ENCODE measurements around the gene ZBTB24. TPM values are rescaled to one million over a fixed set of nuclear protein-coding genes. Genes with fewer than 3 reads are reported as not detected.

The ZBTB24 gene
- total and polyA plus RNA-seq, 2 donors (not counting 3 experiments of a cell fraction or from before 2014, with no cell fraction given) = 1.9 to 6.2 TPM

DNA sequence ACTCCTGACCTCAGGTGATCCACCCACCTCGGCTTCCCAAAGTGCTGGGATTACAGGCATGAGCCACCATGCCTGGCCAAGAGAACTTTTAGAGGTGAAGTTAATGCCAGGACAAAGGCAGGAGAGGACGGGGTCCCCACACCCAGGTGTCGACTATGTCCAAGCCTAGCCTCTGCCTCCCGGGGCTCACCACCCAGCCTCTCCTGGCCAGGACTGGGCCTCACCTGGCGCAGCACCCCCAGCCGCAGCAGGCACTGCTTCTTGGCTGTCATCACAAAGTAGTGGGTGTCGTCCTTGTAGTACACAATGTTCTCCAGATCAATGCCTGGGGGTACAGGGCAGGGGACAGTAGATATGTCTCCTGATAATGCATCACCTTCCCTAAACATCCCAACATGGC lies 31.6 kb downstream of the ZBTB24 start:
- intact Hi-C loops (cut with micrococcal nuclease) (no loop called here), dilution Hi-C loops (cut with MboI; ENCODE audit: extremely low pct_ligation_motif_present, low sequenced_read_pairs) (no loop called here)
- no TSS peak for BruUV-seq (replicated peaks)
- TF ChIP-seq POLR2A (IDR thresholded peaks at IDR 0.05; ENCODE audit: low read depth, low read length) (no peak), GATA2 (IDR thresholded peaks at IDR 0.05; ENCODE audit: insufficient read depth, insufficient read length, low read depth, low read length) (no peak), JUN (IDR thresholded peaks at IDR 0.05; ENCODE audit: borderline replicate concordance, insufficient read depth, insufficient read length, low read depth) (no peak), MYC (IDR thresholded peaks at IDR 0.05; ENCODE audit: low read depth, low read length) (no peak), MAX (IDR thresholded peaks at IDR 0.05; ENCODE audit: insufficient read depth, insufficient read length) (no peak), FOS (IDR thresholded peaks at IDR 0.05; ENCODE audit: borderline replicate concordance, insufficient read depth, low read length) (no peak), POLR2AphosphoS5 (IDR thresholded peaks at IDR 0.05; ENCODE audit: insufficient read depth, low read depth, low read length) (no peak), EZH2 (IDR thresholded peaks at IDR 0.05; ENCODE audit: borderline replicate concordance, low read depth, low read length, severe bottlenecking) (no peak)
- TF ChIP-seq, protein P1, sequence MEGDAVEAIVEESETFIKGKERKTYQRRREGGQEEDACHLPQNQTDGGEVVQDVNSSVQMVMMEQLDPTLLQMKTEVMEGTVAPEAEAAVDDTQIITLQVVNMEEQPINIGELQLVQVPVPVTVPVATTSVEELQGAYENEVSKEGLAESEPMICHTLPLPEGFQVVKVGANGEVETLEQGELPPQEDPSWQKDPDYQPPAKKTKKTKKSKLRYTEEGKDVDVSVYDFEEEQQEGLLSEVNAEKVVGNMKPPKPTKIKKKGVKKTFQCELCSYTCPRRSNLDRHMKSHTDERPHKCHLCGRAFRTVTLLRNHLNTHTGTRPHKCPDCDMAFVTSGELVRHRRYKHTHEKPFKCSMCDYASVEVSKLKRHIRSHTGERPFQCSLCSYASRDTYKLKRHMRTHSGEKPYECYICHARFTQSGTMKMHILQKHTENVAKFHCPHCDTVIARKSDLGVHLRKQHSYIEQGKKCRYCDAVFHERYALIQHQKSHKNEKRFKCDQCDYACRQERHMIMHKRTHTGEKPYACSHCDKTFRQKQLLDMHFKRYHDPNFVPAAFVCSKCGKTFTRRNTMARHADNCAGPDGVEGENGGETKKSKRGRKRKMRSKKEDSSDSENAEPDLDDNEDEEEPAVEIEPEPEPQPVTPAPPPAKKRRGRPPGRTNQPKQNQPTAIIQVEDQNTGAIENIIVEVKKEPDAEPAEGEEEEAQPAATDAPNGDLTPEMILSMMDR (IDR thresholded peaks at IDR 0.05; ENCODE audit: extremely low read depth in 1 of 2, insufficient read depth in 1 of 2, low read depth in 1 of 2, low read length in 2 of 2) = no peak
- FAIRE-seq (no peak), DNase-seq (ENCODE audit: low read depth, low spot score) (no peak)
- H3K36me3 ChIP-seq (ENCODE audit: control insufficient read depth in 2 of 2, extremely low read depth in 1 of 2, insufficient read depth in 2 of 2, low read length in 2 of 2) = peaks cover 0 to 2% of the 10 kb centered on the region in 2 experiments
- CTCF ChIA-PET = no interaction called here
- H3K4me2 ChIP-seq (ENCODE audit: insufficient read depth, low read length) = no peak overlapping the region
- H2AFZ ChIP-seq (ENCODE audit: low read depth, low read length) = no peak overlapping the region
- H4K20me1 ChIP-seq (replicated peaks; ENCODE audit: control insufficient read depth, extremely low read depth, insufficient read depth, low read length) = no peaks in the 10 kb centered on the region
- H3K9me3 ChIP-seq (replicated peaks; ENCODE audit: control insufficient read depth, insufficient read depth, low read length) = no peaks in the 10 kb centered on the region
- no peaks in the 10 kb centered on the region for H3K27me3 ChIP-seq (ENCODE audit: control insufficient read depth in 2 of 2, insufficient read depth in 2 of 2, low read length in 2 of 2)
- H3K9ac ChIP-seq (replicated peaks; ENCODE audit: extremely low read depth, insufficient read depth, low read length) = no peak overlapping the region
- H3K79me2 ChIP-seq (ENCODE audit: control insufficient read depth, insufficient read depth, low read length) = no peaks in the 10 kb centered on the region
- H3K4me3 ChIP-seq (replicated peaks in 1 of 3; ENCODE audit: insufficient read depth in 1 of 3, low read depth in 1 of 3, low read length in 3 of 3) = no peak overlapping the region
- H3K27ac ChIP-seq (ENCODE audit: insufficient read depth, low read depth, low read length) = no peak overlapping the region
- POLR2A ChIA-PET = no interaction called here
- H3K4me1 ChIP-seq (ENCODE audit: control insufficient read depth, extremely low read depth, insufficient read depth, low read length) = peaks cover 3% of the 10 kb centered on the region
- H3K9me1 ChIP-seq (replicated peaks; ENCODE audit: control insufficient read depth, extremely low read depth, insufficient read depth, low read length) = no peaks in the 10 kb centered on the region

Data from endothelial cell of umbilical vein (primary cell).